GM12891 (cell line): Measurements from ENCODE around the gene CCDC196.

Experiments used
- DNase-seq: peaks from one replicate; pipeline ENCODE4 v3.0.0; 2011; ENCODE audit warnings: low spot score; ENCODE audit not compliant: insufficient read length
- FAIRE-seq: peaks from 2 replicates; lab custom pipeline; 2011; peaks lifted over from hg19 to GRCh38; lab: Jason Lieb, UNC
- PAX5 ChIP-seq: IDR thresholded peaks from 2 replicates; pipeline ENCODE4 v1.6.1; 2011; ENCODE audit warnings: low read length, moderate library complexity, mild to moderate bottlenecking; ENCODE audit not compliant: insufficient read depth, severe bottlenecking
- POLR2A ChIP-seq: IDR thresholded peaks from 2 replicates; pipeline ENCODE4 v1.6.1; 2011; ENCODE audit warnings: low read depth, low read length, control low read depth
- POLR2AphosphoS5 ChIP-seq: IDR thresholded peaks from 2 replicates; pipeline ENCODE4 v1.6.1; 2011; ENCODE audit warnings: low read depth, low read length, control low read depth
- POU2F2 ChIP-seq: IDR thresholded peaks from 2 replicates; pipeline ENCODE4 v1.6.1; 2011; ENCODE audit warnings: low read depth, mild to moderate bottlenecking, control low read depth, low read length, moderate library complexity
- SPI1 ChIP-seq: IDR thresholded peaks from 2 replicates; pipeline ENCODE4 v1.6.1; 2011; ENCODE audit warnings: low read depth, low read length, control low read depth
- TAF1 ChIP-seq: IDR thresholded peaks from 2 replicates; pipeline ENCODE4 v1.6.1; 2011; ENCODE audit warnings: low read depth, low read length, control low read depth

CCDC196 gene

GRCh38 chr14:66468778-66469367, 17.3 kb upstream of the CCDC196 start:
- DNase-seq (no peak), FAIRE-seq (no peak)
- TF ChIP-seq POLR2AphosphoS5: no peak
- TF ChIP-seq POU2F2: no peak
- no peak for TF ChIP-seq SPI1
- TF ChIP-seq PAX5: no peak
- TF ChIP-seq POLR2A: no peak
- TF ChIP-seq TAF1: no peak

- TF ChIP-seq POU2F2 (no peak), TAF1 (no peak)
- FAIRE-seq: no peak
- no peak for DNase-seq
These were observed 14.6 kb upstream of the CCDC196 start for GRCh38 chr14:66471584-66471983.

GRCh38 chr14:66472251-66472650, 13.9 kb upstream of the CCDC196 start:
- TF ChIP-seq TAF1 (no peak), PAX5 (no peak), POLR2AphosphoS5 (no peak), POLR2A (no peak), POU2F2 (no peak), SPI1 (no peak)
- DNase-seq (no peak), FAIRE-seq (no peak)

GRCh38 chr14:66473223-66473622, 12.9 kb upstream of the CCDC196 start:
- DNase-seq: no peak
- TF ChIP-seq POLR2A (no peak), PAX5 (no peak), SPI1 (no peak), POU2F2 (no peak), TAF1 (no peak), POLR2AphosphoS5 (no peak)
- FAIRE-seq: no peak

- no peak for FAIRE-seq
- DNase-seq: no peak
These were observed 9.2 kb upstream of the CCDC196 start for GRCh38 chr14:66476964-66477363.

GRCh38 chr14:66477567-66477966, 8.6 kb upstream of the CCDC196 start:
- DNase-seq (no peak), FAIRE-seq (no peak)
- TF ChIP-seq TAF1: no peak
- no peak for TF ChIP-seq POU2F2
- no peak for TF ChIP-seq PAX5
- TF ChIP-seq SPI1: no peak
- TF ChIP-seq POLR2AphosphoS5: no peak
- TF ChIP-seq POLR2A: no peak

More at GRCh38 chr14:66476964-66477363, 9.2 kb upstream of the CCDC196 start:
- TF ChIP-seq POU2F2 (no peak), SPI1 (no peak), PAX5 (no peak), TAF1 (no peak), POLR2A (no peak), POLR2AphosphoS5 (no peak)

- TF ChIP-seq POU2F2 (no peak), TAF1 (no peak), SPI1 (no peak), POLR2A (no peak), POLR2AphosphoS5 (no peak), PAX5 (no peak)
- FAIRE-seq (no peak), DNase-seq (no peak)
These were observed 3.3 kb upstream of the CCDC196 start for GRCh38 chr14:66482873-66483272.

GRCh38 chr14:66483322-66483721, 2.8 kb upstream of the CCDC196 start:
- TF ChIP-seq TAF1: no peak
- TF ChIP-seq POU2F2: no peak
- TF ChIP-seq POLR2AphosphoS5: no peak
- no peak for FAIRE-seq
- DNase-seq: no peak

GRCh38 chr14:66485029-66485428, 1.1 kb upstream of the CCDC196 start:
- FAIRE-seq: no peak
- TF ChIP-seq PAX5: no peak
- TF ChIP-seq POLR2A: no peak
- no peak for TF ChIP-seq TAF1
- no peak for TF ChIP-seq POLR2AphosphoS5
- no peak for TF ChIP-seq SPI1
- TF ChIP-seq POU2F2: no peak

GRCh38 chr14:66487164-66487563, 993 bp downstream of the CCDC196 start:
- TF ChIP-seq PAX5 (no peak), POU2F2 (no peak), POLR2AphosphoS5 (no peak), SPI1 (no peak), TAF1 (no peak), POLR2A (no peak)
- FAIRE-seq (no peak), DNase-seq (no peak)

More at GRCh38 chr14:66485029-66485428, 1.1 kb upstream of the CCDC196 start:
- no peak for DNase-seq
